Astrocyte of the cerebellum (primary cell): ENCODE measurements around the gene ARID1B.
"Not testable (repeated sequence)": the region's sequence is repeated elsewhere in the genome, so short reads cannot be mapped to it uniquely, and the experiment has no call there.

Source experiments
- DNase-seq: peaks from one replicate; pipeline ENCODE4 v3.0.0-alpha.2; 2011; ENCODE audit warnings: low read depth
- H3K4me3 ChIP-seq: 2 replicates; pipeline ENCODE4 v1.5.1; 2011; ENCODE audit warnings: mild to moderate bottlenecking, low read depth, low read length, moderate library complexity
- CTCF ChIP-seq: IDR thresholded peaks from 2 replicates; pipeline ENCODE4 v1.5.1; 2012; ENCODE audit warnings: low read length, low read depth, moderate library complexity, mild to moderate bottlenecking; ENCODE audit errors: missing control alignments
- in situ Hi-C: cut with HindIII; loops from 2 replicates; pipeline ENCODE4 v1.10.0; 2017; ENCODE audit warnings: low sequenced_read_pairs

ARID1B gene

GRCh38 chr6:156976216-156977127 is 199.3 kb downstream of the ARID1B start:
- DNase-seq: no peak
- H3K4me3 ChIP-seq: peak overlapping the region; percentile 37
- TF ChIP-seq CTCF: no peak
- in situ Hi-C loops: no loop called here

DNA sequence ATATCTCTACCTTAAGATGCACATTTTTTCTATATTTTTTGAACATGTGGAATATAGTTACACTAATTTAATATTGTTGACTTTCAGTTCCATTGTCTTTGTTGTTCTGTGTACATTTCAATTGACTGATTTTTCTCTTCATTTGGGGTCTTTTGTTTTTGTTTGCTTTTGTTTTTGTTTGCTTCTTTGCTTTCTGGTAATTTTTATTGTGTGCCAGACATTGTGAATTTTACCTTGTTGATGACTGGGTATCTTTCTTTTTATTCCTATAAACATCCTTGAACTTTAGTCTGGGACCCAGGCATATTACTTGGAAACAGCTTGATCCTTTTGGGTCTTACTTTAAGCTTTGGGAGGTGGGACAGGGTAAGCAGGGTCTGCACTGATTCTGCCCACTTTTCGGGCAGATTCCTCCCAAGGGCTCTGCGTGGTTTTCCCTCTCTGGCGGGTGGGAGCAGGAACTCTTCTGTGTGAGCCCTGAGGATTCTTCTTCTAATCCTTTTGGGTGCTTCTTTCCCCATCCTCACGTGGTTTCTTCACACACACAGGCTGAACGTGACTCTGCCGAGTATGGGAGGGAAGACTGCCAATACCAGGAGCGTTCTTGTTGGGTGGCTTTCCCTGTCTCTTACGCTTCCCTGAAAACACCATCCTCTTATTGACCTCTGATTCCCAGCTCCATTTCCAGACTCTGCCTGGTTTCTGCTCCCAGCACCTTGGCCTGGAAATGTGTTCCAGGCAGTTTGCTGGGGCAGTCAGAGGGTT is 200.5 kb downstream of the ARID1B start:
- in situ Hi-C loops: no loop called here
- H3K4me3 ChIP-seq: no peak overlapping the region
- no peak for DNase-seq
- TF ChIP-seq CTCF: no peak

- H3K4me3 ChIP-seq: no peak overlapping the region
- no peak for DNase-seq
- in situ Hi-C loops: no loop called here
- no peak for TF ChIP-seq CTCF
Measured at GRCh38 chr6:156978948-156979347, 201.8 kb downstream of the ARID1B start.

DNA sequence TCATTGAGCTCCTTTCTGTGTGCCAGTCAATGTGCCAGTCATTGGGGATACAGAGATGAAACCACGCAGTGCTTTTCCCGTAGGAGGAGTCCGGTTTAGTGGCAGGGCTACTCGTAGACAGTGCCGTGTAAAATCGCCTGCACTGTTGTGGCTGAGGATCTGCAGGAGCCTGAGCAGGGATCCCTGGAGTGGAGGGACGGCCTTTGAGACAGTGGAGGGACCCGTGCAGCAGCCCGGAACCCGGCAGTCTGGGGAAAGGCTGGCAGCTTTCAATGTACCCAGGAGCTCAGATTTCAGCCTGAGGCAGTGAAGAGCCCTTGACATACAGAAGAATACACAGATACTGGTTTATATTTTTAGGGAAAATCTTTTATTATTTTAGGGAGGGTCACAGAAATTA is 203.3 kb downstream of the ARID1B start:
- no peak for DNase-seq
- H3K4me3 ChIP-seq: no peak overlapping the region
- in situ Hi-C loops: no loop called here
- no peak for TF ChIP-seq CTCF

DNA sequence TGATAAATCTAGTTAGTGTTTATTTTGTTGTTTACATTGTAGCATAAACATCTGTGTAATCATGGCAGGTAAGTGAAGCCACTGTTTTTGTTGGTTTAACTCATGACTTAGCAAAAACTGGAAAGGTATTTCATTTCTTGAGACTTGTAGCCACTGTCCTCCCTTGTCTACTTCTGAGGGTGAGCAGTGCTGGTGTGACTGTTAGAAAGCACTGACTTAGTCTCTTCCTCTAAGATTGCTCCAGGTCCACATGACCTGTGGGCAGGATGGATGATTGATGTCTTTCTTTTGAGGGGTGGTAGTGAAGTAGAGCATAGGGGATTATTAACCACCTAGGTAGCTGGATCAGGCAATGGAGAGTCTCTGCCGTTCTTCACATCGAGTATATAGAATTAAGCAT is 203.8 kb downstream of the ARID1B start:
- in situ Hi-C loops: no loop called here
- no peak for TF ChIP-seq CTCF
- H3K4me3 ChIP-seq: no peak overlapping the region
- DNase-seq: no peak

GRCh38 chr6:156982168-156982567 is 205.0 kb downstream of the ARID1B start:
- no peak for DNase-seq
- TF ChIP-seq CTCF: no peak
- in situ Hi-C loops: no loop called here
- no peak overlapping the region for H3K4me3 ChIP-seq

DNA sequence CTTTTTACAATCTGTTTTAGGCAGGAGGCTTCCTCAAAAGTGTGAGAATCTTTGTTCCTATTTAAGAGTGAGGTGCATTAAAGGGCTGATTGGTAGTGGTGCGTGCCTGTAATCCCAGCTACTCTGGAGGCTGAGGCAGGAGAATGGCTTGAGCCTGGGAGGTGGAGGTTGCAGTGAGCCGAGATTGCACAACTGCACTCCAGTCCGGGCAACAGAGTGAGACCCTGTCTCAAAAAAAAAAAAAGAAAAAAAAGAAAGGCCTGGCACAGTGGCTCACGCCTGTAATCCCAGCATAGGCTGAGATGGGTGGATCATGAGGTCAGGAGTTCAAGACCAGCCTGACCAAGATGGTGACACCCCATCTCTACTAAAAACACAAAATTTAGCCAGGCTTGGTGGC is 205.7 kb downstream of the ARID1B start:
- in situ Hi-C loops, DNase-seq, H3K4me3 ChIP-seq: not testable (repeated sequence)
